ENCODE results near the gene IL18.

- TF ChIP-seq ARNT (IDR thresholded peaks at IDR 0.05): no peak
- no peak for TF ChIP-seq LEF1 (IDR thresholded peaks at IDR 0.05; ENCODE audit: borderline replicate concordance)
- no peak for TF ChIP-seq BHLHE40 (IDR thresholded peaks at IDR 0.05; ENCODE audit: borderline replicate concordance)
- no peak for TF ChIP-seq PKNOX1 (IDR thresholded peaks at IDR 0.05)
- TF ChIP-seq FOXA1 (IDR thresholded peaks at IDR 0.05): no peak
- TF ChIP-seq NFRKB (IDR thresholded peaks at IDR 0.05): no peak
- no peak for TF ChIP-seq HDGF (IDR thresholded peaks at IDR 0.05; ENCODE audit: borderline replicate concordance)
- no peak for TF ChIP-seq ELF4 (IDR thresholded peaks at IDR 0.05)
- TF ChIP-seq SP1 (IDR thresholded peaks at IDR 0.05): no peak
- no peak for TF ChIP-seq FOXM1 (IDR thresholded peaks at IDR 0.05; ENCODE audit: borderline replicate concordance)
- TF ChIP-seq TARDBP (IDR thresholded peaks at IDR 0.05): no peak
- TF ChIP-seq ZNF384 (IDR thresholded peaks at IDR 0.05): no peak
- TF ChIP-seq SUZ12 (IDR thresholded peaks at IDR 0.05): no peak
- TF ChIP-seq FOXK2 (IDR thresholded peaks at IDR 0.05): no peak
These were observed 8.6 kb upstream of the IL18 start for GRCh38 chr11:112172362-112172994.

Data from HEK293T (cell line).